Calu3 (cell line): ENCODE data around the gene FCAMR. TPM values are rescaled to one million over a fixed set of nuclear protein-coding genes. Genes with fewer than 3 reads are reported as not detected.

Source experiments
- BruUV-seq: library from RNA; stranded (reverse); fragments of 400-500 nt; replicated peaks from 2 replicates; lab custom pipeline; 2021; lab: Mats Ljungman, UMichigan
- CTCF ChIA-PET: fragments of 300-600 bp; sonication (Branson Sonifier 250); formaldehyde crosslinking; loops from one replicate; lab custom pipeline; 2022; ENCODE audit warnings: antibody characterized with exemption; lab: Charles Lee
- DNase-seq: peaks from one replicate; pipeline ENCODE4 v3.0.0; 2022
- H3K27ac Mint-ChIP-seq: one replicate; pipeline ENCODE4 v1.8.0; 2022; ENCODE audit warnings: mixed read lengths; ENCODE audit not compliant: unreplicated experiment
- H3K27me3 Mint-ChIP-seq: one replicate; pipeline ENCODE4 v1.8.0; 2022; ENCODE audit warnings: mixed read lengths; ENCODE audit not compliant: unreplicated experiment
- H3K36me3 Mint-ChIP-seq: one replicate; pipeline ENCODE4 v1.8.0; 2022; ENCODE audit warnings: mild to moderate bottlenecking, moderate library complexity, mixed read lengths; ENCODE audit not compliant: insufficient read depth, unreplicated experiment
- H3K4me1 Mint-ChIP-seq: one replicate; pipeline ENCODE4 v1.8.0; 2022; ENCODE audit warnings: mild to moderate bottlenecking, low read depth, mixed read lengths; ENCODE audit not compliant: unreplicated experiment
- H3K4me3 Mint-ChIP-seq: one replicate; pipeline ENCODE4 v1.8.0; 2022; ENCODE audit warnings: mild to moderate bottlenecking, low read depth, moderate library complexity, mixed read lengths; ENCODE audit not compliant: unreplicated experiment
- H3K9me3 Mint-ChIP-seq: one replicate; pipeline ENCODE4 v1.8.0; 2022; ENCODE audit warnings: low read depth, mixed read lengths; ENCODE audit not compliant: unreplicated experiment
- intact Hi-C: fragments of 100-400 bp; cut with micrococcal nuclease; formaldehyde crosslinking; loops from one replicate; pipeline ENCODE4 v1.10.0; 2022; ENCODE audit not compliant: unreplicated experiment
- total RNA-seq: library from RNA; stranded (reverse); gene quantifications from 2 replicates; pipeline ENCODE4 v1.2.3, GENCODE V29; 2022
- TF ChIP-seq, protein P1 (sequence below): fragments of 200-600 bp; IDR thresholded peaks from one replicate; pipeline ENCODE4 v1.8.0; 2022; ENCODE audit warnings: antibody characterized with exemption; ENCODE audit not compliant: unreplicated experiment

The FCAMR gene
- total RNA-seq, 1 experiment from 2014 or later = not detected

DNA sequence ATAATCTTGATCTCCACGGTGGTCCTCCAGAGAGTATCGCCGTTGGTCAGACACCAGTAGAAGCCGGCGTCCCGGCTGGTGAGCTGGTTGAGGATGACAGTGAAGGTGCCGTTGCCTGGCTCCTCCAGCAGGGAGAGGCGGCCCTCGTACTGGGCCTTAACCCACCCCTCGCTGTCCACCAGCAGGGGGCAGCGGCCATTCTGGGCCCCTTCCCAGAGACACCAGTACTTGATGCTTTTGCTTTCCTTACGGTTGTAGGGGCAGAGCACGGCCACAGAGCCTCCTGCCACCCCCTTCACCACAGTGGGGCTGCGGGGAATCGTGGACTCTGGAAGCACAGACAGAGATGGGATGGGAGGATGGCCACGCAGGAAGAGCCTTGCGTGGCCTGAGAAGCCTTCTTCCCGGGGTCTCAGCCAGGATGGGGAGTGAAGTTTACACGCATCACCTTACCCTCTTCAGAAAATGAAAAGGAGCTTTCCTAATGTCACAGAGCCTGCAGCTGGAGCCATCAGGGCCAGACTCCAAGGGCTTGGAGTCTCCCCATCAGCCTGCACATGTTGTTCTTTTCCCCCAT lies 34.7 kb downstream of the FCAMR start:
- Mint-ChIP-seq H3K9me3 (no peaks in the 10 kb centered on the region), H3K27me3 (no peaks in the 10 kb centered on the region), H3K36me3 (peaks cover 11% of the 10 kb centered on the region), H3K27ac (no peak overlapping the region), H3K4me1 (peaks cover 16% of the 10 kb centered on the region), H3K4me3 (no peak overlapping the region)
- DNase-seq = peak; percentile 70
- TF ChIP-seq, protein P1, sequence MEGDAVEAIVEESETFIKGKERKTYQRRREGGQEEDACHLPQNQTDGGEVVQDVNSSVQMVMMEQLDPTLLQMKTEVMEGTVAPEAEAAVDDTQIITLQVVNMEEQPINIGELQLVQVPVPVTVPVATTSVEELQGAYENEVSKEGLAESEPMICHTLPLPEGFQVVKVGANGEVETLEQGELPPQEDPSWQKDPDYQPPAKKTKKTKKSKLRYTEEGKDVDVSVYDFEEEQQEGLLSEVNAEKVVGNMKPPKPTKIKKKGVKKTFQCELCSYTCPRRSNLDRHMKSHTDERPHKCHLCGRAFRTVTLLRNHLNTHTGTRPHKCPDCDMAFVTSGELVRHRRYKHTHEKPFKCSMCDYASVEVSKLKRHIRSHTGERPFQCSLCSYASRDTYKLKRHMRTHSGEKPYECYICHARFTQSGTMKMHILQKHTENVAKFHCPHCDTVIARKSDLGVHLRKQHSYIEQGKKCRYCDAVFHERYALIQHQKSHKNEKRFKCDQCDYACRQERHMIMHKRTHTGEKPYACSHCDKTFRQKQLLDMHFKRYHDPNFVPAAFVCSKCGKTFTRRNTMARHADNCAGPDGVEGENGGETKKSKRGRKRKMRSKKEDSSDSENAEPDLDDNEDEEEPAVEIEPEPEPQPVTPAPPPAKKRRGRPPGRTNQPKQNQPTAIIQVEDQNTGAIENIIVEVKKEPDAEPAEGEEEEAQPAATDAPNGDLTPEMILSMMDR = peak; percentile 69
- CTCF ChIA-PET = interaction anchor here (0.6 to 1.4 kb wide), 6 partner anchors 16 to 117 kb away, joined by 3 to 10 read pairs (median 3); partner anchors contain the start of gene PFKFB2
- intact Hi-C loops = loop anchor here (2.0 kb wide), 1 partner anchor 43 kb away; no protein-coding TSS in a partner anchor
- BruUV-seq = no TSS peak

DNA sequence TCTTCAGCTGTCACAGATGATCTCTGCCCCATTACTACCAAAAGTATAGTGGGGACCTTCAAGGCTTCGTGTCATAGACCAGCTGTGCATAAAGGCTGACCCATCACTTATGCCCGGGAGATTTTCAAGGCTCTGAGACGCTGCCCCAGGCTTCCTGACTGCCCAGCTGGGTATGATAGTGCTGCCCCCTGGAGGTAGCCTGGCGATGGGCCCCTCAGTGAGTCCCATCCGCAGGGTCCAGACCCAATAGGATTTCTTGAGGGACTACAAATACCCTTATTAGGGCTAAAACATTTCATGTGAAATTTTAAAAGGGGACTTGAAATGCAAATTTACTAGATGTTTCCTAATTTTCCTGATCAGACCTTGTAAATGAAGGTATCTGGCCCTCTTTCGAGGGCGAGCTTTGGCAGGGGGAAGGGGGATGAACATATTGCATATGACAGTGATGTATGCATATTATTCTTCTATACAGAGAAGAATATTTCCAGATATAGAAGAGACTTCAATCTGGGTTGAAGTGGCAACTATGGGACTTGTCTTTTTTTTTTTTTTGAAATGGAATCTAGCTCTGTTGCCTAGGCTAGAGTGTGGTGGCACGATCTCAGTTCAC lies 36.8 kb downstream of the FCAMR start:
- Mint-ChIP-seq H3K4me1 (peaks cover 8% of the 10 kb centered on the region), H3K9me3 (no peaks in the 10 kb centered on the region), H3K27me3 (no peaks in the 10 kb centered on the region), H3K27ac (no peak overlapping the region), H3K36me3 (peaks cover 11% of the 10 kb centered on the region), H3K4me3 (no peak overlapping the region)
- no TSS peak for BruUV-seq
- DNase-seq = peak; percentile 64
- CTCF ChIA-PET = interaction anchor here (0.6 to 2.1 kb wide), 8 partner anchors 8 to 311 kb away, joined by 3 to 10 read pairs (median 4); no protein-coding TSS in a partner anchor
- TF ChIP-seq, protein P1 = peak; percentile 66
- intact Hi-C loops = no loop called here

DNA sequence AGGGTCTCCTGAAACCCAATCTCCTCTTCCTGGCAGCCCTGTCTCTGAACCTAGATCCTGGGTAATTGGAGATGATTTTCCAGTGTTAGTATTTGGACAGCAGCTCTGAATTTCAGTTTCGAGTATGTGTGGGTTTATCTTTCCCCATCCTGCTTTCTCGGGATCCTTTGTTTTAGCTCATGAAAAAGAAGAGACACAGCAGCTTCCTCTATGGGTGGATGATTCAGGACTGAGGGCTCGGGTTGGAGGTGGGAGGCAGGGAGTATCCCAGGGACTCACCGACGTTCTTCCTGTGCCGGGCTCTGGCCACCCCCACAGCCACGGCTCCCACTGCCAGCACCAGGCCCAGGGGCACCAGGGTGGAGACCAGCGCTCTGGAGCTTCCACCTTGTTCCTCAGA lies 38.1 kb downstream of the FCAMR start:
- Mint-ChIP-seq H3K4me3 (no peak overlapping the region), H3K27me3 (no peaks in the 10 kb centered on the region), H3K27ac (no peak overlapping the region), H3K36me3 (peaks cover 11% of the 10 kb centered on the region), H3K4me1 (peaks cover 8% of the 10 kb centered on the region), H3K9me3 (no peaks in the 10 kb centered on the region)
- CTCF ChIA-PET = interaction anchor here (0.9 to 1.6 kb wide), 3 partner anchors 13 to 49 kb away, joined by 3 read pairs; no protein-coding TSS in a partner anchor
- TF ChIP-seq, protein P1 = no peak
- DNase-seq = no peak
- intact Hi-C loops = no loop called here
- BruUV-seq = no TSS peak

DNA sequence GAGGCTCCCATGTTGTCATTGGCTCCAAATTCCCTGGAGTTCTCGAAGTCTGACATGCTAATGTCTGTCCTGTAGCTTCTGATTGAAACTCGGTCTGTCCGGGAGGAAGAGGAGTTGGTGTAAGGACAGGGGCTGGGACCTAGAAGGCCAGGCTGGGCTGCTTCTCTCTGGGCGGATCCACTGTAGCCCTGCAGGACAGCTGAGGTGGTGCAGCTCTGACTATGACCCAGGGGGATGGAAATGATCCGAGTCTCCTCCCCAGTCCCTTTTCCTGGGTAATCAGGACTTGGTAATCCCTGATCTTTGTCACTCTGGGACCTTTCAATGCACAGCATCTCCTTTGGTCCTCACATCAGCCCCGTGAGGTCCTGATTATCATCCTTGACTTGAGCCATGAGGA lies 38.6 kb downstream of the FCAMR start:
- intact Hi-C loops = no loop called here
- Mint-ChIP-seq H3K4me1 (peaks cover 8% of the 10 kb centered on the region), H3K27ac (no peak overlapping the region), H3K27me3 (no peaks in the 10 kb centered on the region), H3K9me3 (no peaks in the 10 kb centered on the region), H3K4me3 (no peak overlapping the region), H3K36me3 (peaks cover 11% of the 10 kb centered on the region)
- TF ChIP-seq, protein P1 = no peak
- BruUV-seq = no TSS peak
- CTCF ChIA-PET = interaction anchor here (0.9 to 1.6 kb wide), 4 partner anchors 12 to 50 kb away, joined by 3 read pairs; no protein-coding TSS in a partner anchor
- no peak for DNase-seq
